Astrocyte (in vitro differentiated cells and primary cell): ENCODE data around the gene TVP23A. TPM values are rescaled to one million over a fixed set of nuclear protein-coding genes. Genes with fewer than 3 reads are reported as not detected.
"Not testable (repeated sequence)": the region's sequence is repeated elsewhere in the genome, so short reads cannot be mapped to it uniquely, and the experiment has no call there.

Source experiments
- DNase-seq: peaks from one replicate; pipeline ENCODE4 v3.0.0-alpha.2; 2010; ENCODE audit warnings: low read depth
- FAIRE-seq: peaks from 2 replicates; lab custom pipeline; 2011; peaks lifted over from hg19 to GRCh38; lab: Jason Lieb, UNC
- H2AFZ ChIP-seq: 2 replicates; pipeline ENCODE4 v1.6.0; 2012; ENCODE audit warnings: low read depth, low read length, inconsistent platforms
- H3K27ac ChIP-seq: 2 replicates; pipeline ENCODE4 v1.5.1; 2011; ENCODE audit warnings: low read depth, low read length, inconsistent platforms
- H3K27me3 ChIP-seq: 2 replicates; pipeline ENCODE4 v1.6.0; 2011; ENCODE audit warnings: low read length, inconsistent platforms; ENCODE audit not compliant: insufficient read depth
- H3K36me3 ChIP-seq: 2 replicates; pipeline ENCODE4 v1.5.1; 2011; ENCODE audit warnings: low read length, inconsistent platforms; ENCODE audit not compliant: insufficient read depth
- H3K4me1 ChIP-seq: 2 replicates; pipeline ENCODE4 v1.5.1; 2011; ENCODE audit warnings: low read length, inconsistent platforms; ENCODE audit not compliant: insufficient read depth
- H3K4me2 ChIP-seq: 2 replicates; pipeline ENCODE4 v1.6.0; 2012; ENCODE audit warnings: low read length, inconsistent platforms
- H3K4me3 ChIP-seq: 2 replicates; pipeline ENCODE4 v1.5.1; 2011; ENCODE audit warnings: low read depth, mild to moderate bottlenecking, low read length, inconsistent platforms; ENCODE audit not compliant: insufficient read depth
- H3K79me2 ChIP-seq: 2 replicates; pipeline ENCODE4 v1.6.0; 2012; ENCODE audit warnings: mild to moderate bottlenecking, low read length, inconsistent platforms; ENCODE audit not compliant: insufficient read depth
- H3K9ac ChIP-seq: 2 replicates; pipeline ENCODE4 v1.6.0; 2012; ENCODE audit warnings: mild to moderate bottlenecking, low read length, inconsistent platforms
- H3K9me3 ChIP-seq: 2 replicates; pipeline ENCODE4 v1.5.1; 2012; ENCODE audit warnings: low read depth, mild to moderate bottlenecking, low read length, inconsistent platforms; ENCODE audit not compliant: insufficient read depth
- H4K20me1 ChIP-seq: 2 replicates; pipeline ENCODE4 v1.6.0; 2012; ENCODE audit warnings: low read length, inconsistent platforms; ENCODE audit not compliant: insufficient read depth
- H3K27ac Mint-ChIP-seq: one replicate; pipeline ENCODE4 v1.8.0; 2021; ENCODE audit warnings: mild to moderate bottlenecking, mixed read lengths; ENCODE audit not compliant: unreplicated experiment
- H3K27me3 Mint-ChIP-seq: one replicate; pipeline ENCODE4 v1.8.0; 2021; ENCODE audit warnings: low read depth, mixed read lengths; ENCODE audit not compliant: unreplicated experiment
- H3K36me3 Mint-ChIP-seq: one replicate; pipeline ENCODE4 v1.8.0; 2021; ENCODE audit warnings: low read depth, mixed read lengths; ENCODE audit not compliant: unreplicated experiment
- H3K4me1 Mint-ChIP-seq: one replicate; pipeline ENCODE4 v1.8.0; 2021; ENCODE audit warnings: low read depth, mixed read lengths; ENCODE audit not compliant: unreplicated experiment
- H3K4me3 Mint-ChIP-seq: one replicate; pipeline ENCODE4 v1.8.0; 2021; ENCODE audit warnings: mild to moderate bottlenecking, moderate library complexity, mixed read lengths; ENCODE audit not compliant: unreplicated experiment
- H3K9me3 Mint-ChIP-seq: one replicate; pipeline ENCODE4 v1.8.0; 2021; ENCODE audit warnings: mild to moderate bottlenecking, mixed read lengths; ENCODE audit not compliant: unreplicated experiment
- CTCF ChIP-seq: IDR thresholded peaks from 2 replicates; pipeline ENCODE4 v1.5.1; 2011; ENCODE audit warnings: low read depth, mild to moderate bottlenecking, inconsistent platforms, low read length, moderate library complexity; ENCODE audit not compliant: insufficient read depth
- EZH2 ChIP-seq: IDR thresholded peaks from 2 replicates; pipeline ENCODE4 v1.6.1; 2012; ENCODE audit warnings: mild to moderate bottlenecking, low read length, inconsistent platforms; ENCODE audit not compliant: insufficient read depth
- total RNA-seq: library from RNA; stranded (reverse); gene quantifications from 2 replicates; pipeline ENCODE4 v1.2.1, GENCODE V29; 2021

Gene TVP23A
- total RNA-seq, 1 donor from 2014 or later = 0.34 TPM

GRCh38 chr16:10833271-10833670 lies 14.7 kb upstream of the TVP23A start:
- TF ChIP-seq EZH2 (no peak), CTCF (no peak)
- Mint-ChIP-seq H3K9me3 (peaks cover 1% of the 10 kb centered on the region), H3K36me3 (no peaks in the 10 kb centered on the region), H3K4me1 (peaks cover 3% of the 10 kb centered on the region), H3K4me3 (no peak overlapping the region), H3K27me3 (peaks cover 29% of the 10 kb centered on the region), H3K27ac (no peak overlapping the region)
- Histone ChIP-seq H3K36me3 (no peaks in the 10 kb centered on the region), H4K20me1 (no peaks in the 10 kb centered on the region), H2AFZ (no peak overlapping the region), H3K79me2 (no peaks in the 10 kb centered on the region), H3K4me1 (peaks cover 11% of the 10 kb centered on the region), H3K9me3 (no peaks in the 10 kb centered on the region), H3K4me3 (no peak overlapping the region), H3K4me2 (no peak overlapping the region), H3K27me3 (peaks cover 8% of the 10 kb centered on the region), H3K27ac (no peak overlapping the region), H3K9ac (no peak overlapping the region)
- DNase-seq (no peak), FAIRE-seq (no peak)

GRCh38 chr16:10831894-10832886 lies 13.6 kb upstream of the TVP23A start:
- Histone ChIP-seq H2AFZ (no peak overlapping the region), H3K9ac (no peak overlapping the region), H3K36me3 (no peaks in the 10 kb centered on the region), H3K27ac (no peak overlapping the region), H3K4me3 (no peak overlapping the region), H3K9me3 (no peaks in the 10 kb centered on the region), H3K4me1 (peaks cover 20% of the 10 kb centered on the region), H3K27me3 (peaks cover 8% of the 10 kb centered on the region), H3K4me2 (no peak overlapping the region), H4K20me1 (no peaks in the 10 kb centered on the region), H3K79me2 (no peaks in the 10 kb centered on the region)
- no peak overlapping the region for H3K4me3 Mint-ChIP-seq
- no peak for TF ChIP-seq CTCF
- no peak for TF ChIP-seq EZH2
- H3K27me3 Mint-ChIP-seq = peaks cover 25% of the 10 kb centered on the region
- H3K9me3 Mint-ChIP-seq = no peaks in the 10 kb centered on the region
- H3K27ac Mint-ChIP-seq = no peak overlapping the region
- peaks cover 3% of the 10 kb centered on the region for H3K4me1 Mint-ChIP-seq
- no peaks in the 10 kb centered on the region for H3K36me3 Mint-ChIP-seq
- FAIRE-seq (no peak), DNase-seq (no peak)

- not testable (repeated sequence) for H3K36me3 Mint-ChIP-seq, H4K20me1 ChIP-seq, H3K36me3 ChIP-seq, H3K4me2 ChIP-seq, H3K9ac ChIP-seq, H3K27ac Mint-ChIP-seq, H3K27me3 ChIP-seq, H3K27ac ChIP-seq, H3K4me3 Mint-ChIP-seq, H3K9me3 ChIP-seq, DNase-seq, H3K79me2 ChIP-seq, H3K4me1 Mint-ChIP-seq, H3K9me3 Mint-ChIP-seq, FAIRE-seq, H2AFZ ChIP-seq, H3K4me3 ChIP-seq
- peaks cover 20% of the 10 kb centered on the region for H3K4me1 ChIP-seq
- H3K27me3 Mint-ChIP-seq = peaks cover 21% of the 10 kb centered on the region
Observed at GRCh38 chr16:10830240-10830639, 11.6 kb upstream of the TVP23A start.

GRCh38 chr16:10829390-10830098 lies 10.9 kb upstream of the TVP23A start:
- FAIRE-seq, H3K4me1 Mint-ChIP-seq, H2AFZ ChIP-seq: not testable (repeated sequence)

More at GRCh38 chr16:10829390-10830098, 10.9 kb upstream of the TVP23A start:
- Histone ChIP-seq H3K9ac (peak overlapping the region; percentile 67), H3K4me2 (peak overlapping the region; percentile 77), H3K4me1 (peaks cover 20% of the 10 kb centered on the region)
- not testable (repeated sequence) for H3K27ac ChIP-seq, H3K36me3 ChIP-seq, H3K9me3 ChIP-seq, H3K27me3 ChIP-seq, H3K9me3 Mint-ChIP-seq, H3K4me3 Mint-ChIP-seq, H4K20me1 ChIP-seq, H3K36me3 Mint-ChIP-seq, H3K4me3 ChIP-seq, H3K27ac Mint-ChIP-seq, DNase-seq, H3K79me2 ChIP-seq
- H3K27me3 Mint-ChIP-seq = peaks cover 17% of the 10 kb centered on the region
